ENCODE data around the gene NPAS3.

NPAS3 gene

GRCh38 chr14:33332497-33332896 lies 393.8 kb downstream of the NPAS3 start:
- no peaks in the 10 kb centered on the region for H3K27me3 ChIP-seq (ENCODE audit: insufficient read depth, low read length)
- 97% methylated on average over 6 of the region's 6 CpGs for WGBS
- no peaks in the 10 kb centered on the region for H3K4me1 ChIP-seq (ENCODE audit: insufficient read depth, low read length)
- H3K4me3 ChIP-seq (ENCODE audit: low read length): no peak overlapping the region
- no peaks in the 10 kb centered on the region for H3K36me3 ChIP-seq (ENCODE audit: insufficient read depth, low read length)
- H3K9me3 ChIP-seq (ENCODE audit: insufficient read depth, low read depth, low read length): peaks cover 14% of the 10 kb centered on the region
- no peak overlapping the region for H3K9ac ChIP-seq (ENCODE audit: low read depth, low read length)
- no peak overlapping the region for H3K27ac ChIP-seq (ENCODE audit: low read depth, low read length)

- H3K27ac ChIP-seq (ENCODE audit: low read depth, low read length): no peak overlapping the region
- WGBS: 88% methylated on average over 3 of the region's 4 CpGs
- peaks cover 16% of the 10 kb centered on the region for H3K9me3 ChIP-seq (ENCODE audit: insufficient read depth, low read depth, low read length)
- no peaks in the 10 kb centered on the region for H3K4me1 ChIP-seq (ENCODE audit: insufficient read depth, low read length)
- no peak overlapping the region for H3K4me3 ChIP-seq (ENCODE audit: low read length)
- H3K36me3 ChIP-seq (ENCODE audit: insufficient read depth, low read length): no peaks in the 10 kb centered on the region
- H3K9ac ChIP-seq (ENCODE audit: low read depth, low read length): no peak overlapping the region
- H3K27me3 ChIP-seq (ENCODE audit: insufficient read depth, low read length): no peaks in the 10 kb centered on the region
Observed at GRCh38 chr14:33335366-33335765, 396.7 kb downstream of the NPAS3 start.

GRCh38 chr14:33342299-33342974 lies 403.8 kb downstream of the NPAS3 start:
- Histone ChIP-seq H3K4me3 (ENCODE audit: low read length) (no peak overlapping the region), H3K9me3 (ENCODE audit: insufficient read depth, low read depth, low read length) (peaks cover 3% of the 10 kb centered on the region; the same call in 1 of the 2 replicates), H3K27me3 (ENCODE audit: insufficient read depth, low read length) (no peaks in the 10 kb centered on the region), H3K4me1 (ENCODE audit: insufficient read depth, low read length) (peaks cover 21% of the 10 kb centered on the region), H3K36me3 (ENCODE audit: insufficient read depth, low read length) (no peaks in the 10 kb centered on the region), H3K9ac (ENCODE audit: low read depth, low read length) (no peak overlapping the region), H3K27ac (ENCODE audit: low read depth, low read length) (no peak overlapping the region)
- 70% methylated on average over 3 of the region's 3 CpGs for WGBS

GRCh38 chr14:33343016-33343415 lies 404.3 kb downstream of the NPAS3 start:
- 87% methylated on average over 2 of the region's 3 CpGs for WGBS
- Histone ChIP-seq H3K27ac (ENCODE audit: low read depth, low read length) (no peak overlapping the region), H3K4me1 (ENCODE audit: insufficient read depth, low read length) (peaks cover 21% of the 10 kb centered on the region), H3K27me3 (ENCODE audit: insufficient read depth, low read length) (no peaks in the 10 kb centered on the region), H3K4me3 (ENCODE audit: low read length) (no peak overlapping the region), H3K9me3 (ENCODE audit: insufficient read depth, low read depth, low read length) (no peaks in the 10 kb centered on the region; the same call in 1 of the 2 replicates), H3K36me3 (ENCODE audit: insufficient read depth, low read length) (no peaks in the 10 kb centered on the region), H3K9ac (ENCODE audit: low read depth, low read length) (no peak overlapping the region)

GRCh38 chr14:33347796-33348195 lies 409.1 kb downstream of the NPAS3 start:
- no peaks in the 10 kb centered on the region for H3K27me3 ChIP-seq (ENCODE audit: insufficient read depth, low read length)
- H3K9ac ChIP-seq (ENCODE audit: low read depth, low read length): no peak overlapping the region
- peaks cover 24% of the 10 kb centered on the region for H3K4me1 ChIP-seq (ENCODE audit: insufficient read depth, low read length)
- no peak overlapping the region for H3K27ac ChIP-seq (ENCODE audit: low read depth, low read length)
- no CpG with 5 or more reads among the region's 1 CpG for WGBS
- no peak overlapping the region for H3K4me3 ChIP-seq (ENCODE audit: low read length)
- H3K36me3 ChIP-seq (ENCODE audit: insufficient read depth, low read length): no peaks in the 10 kb centered on the region
- no peaks in the 10 kb centered on the region for H3K9me3 ChIP-seq (ENCODE audit: insufficient read depth, low read depth, low read length)

- no peak overlapping the region for H3K4me3 ChIP-seq (ENCODE audit: low read length)
- WGBS: 98% methylated on average over 4 of the region's 4 CpGs
- no peak overlapping the region for H3K9ac ChIP-seq (ENCODE audit: low read depth, low read length)
- H3K27ac ChIP-seq (ENCODE audit: low read depth, low read length): no peak overlapping the region
- H3K9me3 ChIP-seq (ENCODE audit: insufficient read depth, low read depth, low read length): no peaks in the 10 kb centered on the region
- no peaks in the 10 kb centered on the region for H3K27me3 ChIP-seq (ENCODE audit: insufficient read depth, low read length)
- H3K36me3 ChIP-seq (ENCODE audit: insufficient read depth, low read length): no peaks in the 10 kb centered on the region
- peaks cover 17% of the 10 kb centered on the region for H3K4me1 ChIP-seq (ENCODE audit: insufficient read depth, low read length)
Observed at GRCh38 chr14:33348510-33348909, 409.8 kb downstream of the NPAS3 start.

- WGBS: 96% methylated on average over 9 of the region's 10 CpGs
- Histone ChIP-seq H3K27ac (ENCODE audit: low read depth, low read length) (no peak overlapping the region), H3K9ac (ENCODE audit: low read depth, low read length) (no peak overlapping the region), H3K4me3 (ENCODE audit: low read length) (no peak overlapping the region), H3K27me3 (ENCODE audit: insufficient read depth, low read length) (no peaks in the 10 kb centered on the region), H3K36me3 (ENCODE audit: insufficient read depth, low read length) (no peaks in the 10 kb centered on the region), H3K4me1 (ENCODE audit: insufficient read depth, low read length) (peaks cover 15% of the 10 kb centered on the region), H3K9me3 (ENCODE audit: insufficient read depth, low read depth, low read length) (no peaks in the 10 kb centered on the region)
Observed at GRCh38 chr14:33349871-33350270, 411.2 kb downstream of the NPAS3 start.

- H3K9me3 ChIP-seq (ENCODE audit: insufficient read depth, low read depth, low read length): no peaks in the 10 kb centered on the region
- no peak overlapping the region for H3K9ac ChIP-seq (ENCODE audit: low read depth, low read length)
- no peak overlapping the region for H3K27ac ChIP-seq (ENCODE audit: low read depth, low read length)
- peaks cover 15% of the 10 kb centered on the region for H3K4me1 ChIP-seq (ENCODE audit: insufficient read depth, low read length)
- no peaks in the 10 kb centered on the region for H3K36me3 ChIP-seq (ENCODE audit: insufficient read depth, low read length)
- 76% methylated on average over 10 of the region's 10 CpGs for WGBS
- no peaks in the 10 kb centered on the region for H3K27me3 ChIP-seq (ENCODE audit: insufficient read depth, low read length)
- no peak overlapping the region for H3K4me3 ChIP-seq (ENCODE audit: low read length)
Observed at GRCh38 chr14:33350366-33350990, 411.8 kb downstream of the NPAS3 start.

GRCh38 chr14:33352821-33353220 lies 414.1 kb downstream of the NPAS3 start:
- peaks cover 22% of the 10 kb centered on the region for H3K4me1 ChIP-seq (ENCODE audit: insufficient read depth, low read length)
- H3K9ac ChIP-seq (ENCODE audit: low read depth, low read length): no peak overlapping the region
- no peak overlapping the region for H3K27ac ChIP-seq (ENCODE audit: low read depth, low read length)
- no peaks in the 10 kb centered on the region for H3K27me3 ChIP-seq (ENCODE audit: insufficient read depth, low read length)
- no peaks in the 10 kb centered on the region for H3K36me3 ChIP-seq (ENCODE audit: insufficient read depth, low read length)
- H3K9me3 ChIP-seq (ENCODE audit: insufficient read depth, low read depth, low read length): no peaks in the 10 kb centered on the region
- H3K4me3 ChIP-seq (ENCODE audit: low read length): no peak overlapping the region

- Histone ChIP-seq H3K27me3 (ENCODE audit: insufficient read depth, low read length) (no peaks in the 10 kb centered on the region), H3K9me3 (ENCODE audit: insufficient read depth, low read depth, low read length) (no peaks in the 10 kb centered on the region)
- WGBS: 95% methylated on average over 2 of the region's 2 CpGs
Observed at GRCh38 chr14:33356181-33356580, 417.5 kb downstream of the NPAS3 start.

GRCh38 chr14:33357225-33358010 lies 418.7 kb downstream of the NPAS3 start:
- Histone ChIP-seq H3K9me3 (ENCODE audit: insufficient read depth, low read depth, low read length) (no peaks in the 10 kb centered on the region), H3K4me3 (ENCODE audit: low read length) (no peak overlapping the region), H3K36me3 (ENCODE audit: insufficient read depth, low read length) (no peaks in the 10 kb centered on the region), H3K27me3 (ENCODE audit: insufficient read depth, low read length) (no peaks in the 10 kb centered on the region), H3K4me1 (ENCODE audit: insufficient read depth, low read length) (peaks cover 15% of the 10 kb centered on the region), H3K9ac (ENCODE audit: low read depth, low read length) (no peak overlapping the region), H3K27ac (ENCODE audit: low read depth, low read length) (no peak overlapping the region)
- 83% methylated on average over 8 of the region's 8 CpGs for WGBS

More at GRCh38 chr14:33356181-33356580, 417.5 kb downstream of the NPAS3 start:
- H3K36me3 ChIP-seq (ENCODE audit: insufficient read depth, low read length): no peaks in the 10 kb centered on the region
- H3K4me1 ChIP-seq (ENCODE audit: insufficient read depth, low read length): peaks cover 10% of the 10 kb centered on the region
- H3K4me3 ChIP-seq (ENCODE audit: low read length): no peak overlapping the region
- no peak overlapping the region for H3K9ac ChIP-seq (ENCODE audit: low read depth, low read length)
- H3K27ac ChIP-seq (ENCODE audit: low read depth, low read length): no peak overlapping the region

Data from HUES64 (cell line).